Measurements from ENCODE around the gene ELN.

The ELN gene

GRCh38 chr7:74023092-74023536 is 4.9 kb upstream of the ELN start:
- no peak for DNase-seq (ENCODE audit: low read depth, low spot score)

GRCh38 chr7:74023786-74024185 is 4.2 kb upstream of the ELN start:
- no peak for DNase-seq (ENCODE audit: low read depth, low spot score)

GRCh38 chr7:74025146-74025545 is 2.8 kb upstream of the ELN start:
- DNase-seq (ENCODE audit: low read depth, low spot score) = no peak

DNA sequence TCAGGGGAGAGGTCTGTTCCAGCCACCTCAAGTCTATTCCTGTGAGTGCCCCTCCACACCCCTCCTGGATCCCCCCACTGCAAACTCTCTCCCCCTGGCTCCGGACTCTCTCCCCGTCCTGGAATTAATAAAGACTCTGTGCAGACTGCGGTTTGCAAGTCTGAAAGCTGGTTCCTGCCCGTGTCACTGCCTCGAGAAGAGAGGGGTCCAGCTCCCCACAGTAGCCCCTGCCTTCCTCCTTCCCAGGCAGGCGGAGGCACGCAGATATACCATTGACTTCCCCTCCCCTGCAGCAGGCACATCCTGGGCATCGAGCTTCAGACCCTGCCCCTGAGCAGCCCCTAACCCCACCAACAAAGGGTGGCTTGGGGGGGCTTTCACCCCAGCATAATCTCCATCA is 2.2 kb upstream of the ELN start:
- no peak for DNase-seq (ENCODE audit: low read depth, low spot score)

- no peak for DNase-seq (ENCODE audit: low read depth, low spot score)
Measured at GRCh38 chr7:74026406-74026902, 1.5 kb upstream of the ELN start.

DNA sequence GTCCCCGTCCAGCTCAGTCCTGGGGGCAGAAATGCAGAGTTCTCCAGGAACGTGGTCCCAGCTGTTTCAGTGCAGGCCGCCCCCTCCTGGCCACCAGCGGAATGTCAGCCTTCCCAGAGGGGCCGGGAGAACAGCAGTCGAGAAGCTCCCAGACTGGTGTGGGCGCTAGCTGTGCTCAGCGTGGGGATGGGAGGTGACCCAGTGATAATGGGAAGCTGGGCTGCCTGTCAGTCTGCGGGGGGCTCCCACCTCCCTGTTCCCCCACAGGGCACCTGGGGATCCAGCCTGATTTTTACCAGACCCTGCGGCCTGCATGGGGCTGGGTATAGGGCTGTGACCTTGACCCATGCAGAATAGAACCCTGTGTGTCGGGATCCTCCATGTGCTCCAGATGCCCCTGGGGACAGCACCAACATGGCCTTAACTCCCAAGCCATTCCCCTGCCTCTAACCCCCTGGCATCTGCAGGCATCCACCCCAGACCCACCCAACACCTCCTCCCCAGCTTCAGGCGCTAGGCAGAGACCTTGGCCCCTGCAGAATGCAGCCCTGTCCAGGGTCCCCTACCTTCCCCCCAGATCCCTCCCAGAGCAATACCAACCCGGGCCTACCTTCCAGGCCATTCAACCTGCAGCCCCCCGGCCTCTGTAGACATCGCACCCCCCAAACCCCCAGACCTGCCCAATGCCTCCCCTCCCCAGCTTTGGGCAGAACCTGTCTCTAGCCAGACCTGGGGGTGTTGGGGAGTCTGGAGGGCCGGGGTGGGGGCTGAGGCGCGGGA is 880 bp upstream of the ELN start:
- no peak for DNase-seq (ENCODE audit: low read depth, low spot score)

DNA sequence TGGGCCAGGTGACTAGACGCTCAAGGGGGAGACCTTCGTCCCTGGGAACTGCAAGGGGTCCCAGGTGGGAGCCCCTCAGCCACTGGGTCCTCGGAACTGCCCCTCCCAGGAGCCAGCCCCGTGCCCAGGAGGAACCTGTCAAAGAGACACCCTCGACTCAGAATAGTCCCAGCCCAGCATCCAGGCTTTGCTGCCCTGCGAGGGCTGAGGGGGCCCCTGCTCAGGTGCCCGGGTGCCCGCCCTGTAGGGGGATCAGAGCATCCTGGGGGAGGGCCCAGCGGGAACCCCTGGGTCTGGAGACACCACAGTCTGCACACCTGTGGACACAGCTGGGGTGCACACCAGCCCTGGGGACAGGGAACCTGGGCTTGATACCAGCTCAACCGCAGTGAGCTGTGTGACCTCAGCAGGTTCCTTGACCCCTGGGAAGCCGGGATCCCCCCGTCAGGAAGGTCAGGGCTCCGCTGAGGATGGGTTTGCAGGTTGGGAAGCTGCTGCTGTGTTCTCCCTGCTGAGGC is 407 bp downstream of the ELN start:
- no peak for DNase-seq (ENCODE audit: low read depth, low spot score)

GRCh38 chr7:74029089-74029785 is 1.3 kb downstream of the ELN start:
- no peak for DNase-seq (ENCODE audit: low read depth, low spot score)

DNA sequence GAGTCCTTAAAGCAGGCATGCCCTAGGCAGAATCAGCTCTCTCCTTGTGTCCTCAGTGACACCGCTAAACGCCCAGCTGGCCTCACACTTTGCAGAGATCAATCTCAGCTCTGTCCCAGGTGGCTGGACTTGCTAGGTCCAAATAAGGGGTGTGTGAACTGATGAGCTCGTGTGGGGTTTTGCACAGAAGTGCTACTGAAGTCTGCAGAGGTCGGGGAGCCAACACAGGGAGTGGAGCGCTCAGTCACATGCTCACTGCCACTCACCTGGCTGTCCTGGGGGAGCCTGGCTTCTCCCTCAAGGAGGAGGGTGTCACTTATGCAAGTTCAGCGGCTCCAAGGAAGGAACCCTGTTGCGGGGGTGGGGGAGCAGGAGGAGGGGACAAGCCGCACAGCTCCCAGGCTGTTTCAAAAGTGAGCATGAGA is 2.0 kb downstream of the ELN start:
- no peak for DNase-seq (ENCODE audit: low read depth, low spot score)

- no peak for DNase-seq (ENCODE audit: low read depth, low spot score)
Measured at GRCh38 chr7:74030861-74031260, 2.9 kb downstream of the ELN start.

DNA sequence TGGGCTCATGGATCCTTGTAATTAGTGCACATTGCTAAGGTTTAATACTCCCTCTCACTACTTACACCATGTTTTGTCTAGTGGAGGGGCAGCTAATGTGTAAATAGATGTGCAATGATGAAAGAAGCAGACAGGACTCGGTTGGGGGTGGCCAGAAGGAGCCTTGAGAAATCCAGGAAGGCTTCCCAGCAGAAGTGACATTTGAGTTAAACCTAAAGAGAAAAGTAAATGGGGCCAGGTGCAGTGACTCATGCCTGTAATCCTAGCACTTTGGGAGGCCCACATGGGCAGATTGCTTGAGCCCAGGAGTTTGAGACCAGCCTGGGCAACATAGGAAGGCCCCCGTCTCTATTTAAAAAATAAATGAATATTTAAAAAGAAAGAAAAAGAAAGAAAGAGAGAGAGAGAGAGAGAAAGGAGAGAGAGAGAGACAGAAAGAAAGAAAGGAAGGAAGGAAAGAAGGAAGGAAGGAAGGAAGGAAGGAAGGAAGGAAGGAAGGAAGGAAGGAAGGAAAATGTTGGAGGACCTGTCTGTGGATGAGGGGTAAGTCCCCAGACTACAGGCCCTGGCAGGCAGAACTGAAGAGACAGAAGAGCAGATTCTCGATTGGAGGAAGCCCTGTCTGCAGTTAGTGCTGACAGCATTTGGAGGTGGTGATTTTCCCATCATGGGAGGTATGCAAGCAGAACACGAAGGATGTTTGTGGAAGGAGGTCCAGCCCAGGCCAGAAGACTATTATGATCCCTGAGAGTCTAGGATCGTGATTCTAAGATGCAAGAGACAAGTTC is 3.6 kb downstream of the ELN start:
- no peak for DNase-seq (ENCODE audit: low read depth, low spot score)

GRCh38 chr7:74032191-74032490 is 4.2 kb downstream of the ELN start:
- no peak for DNase-seq (ENCODE audit: low read depth, low spot score)

GRCh38 chr7:74032624-74033371 is 4.8 kb downstream of the ELN start:
- DNase-seq (ENCODE audit: low read depth, low spot score) = no peak

- DNase-seq (ENCODE audit: low read depth, low spot score) = no peak
Measured at GRCh38 chr7:74033372-74034311, 5.7 kb downstream of the ELN start.

- no peak for DNase-seq (ENCODE audit: low read depth, low spot score)
Measured at GRCh38 chr7:74037609-74038008, 9.6 kb downstream of the ELN start.

- DNase-seq (ENCODE audit: low read depth, low spot score) = no peak
Measured at GRCh38 chr7:74038194-74038961, 10.4 kb downstream of the ELN start.

- DNase-seq (ENCODE audit: low read depth, low spot score) = no peak
Measured at GRCh38 chr7:74039337-74039736, 11.4 kb downstream of the ELN start.

DNA sequence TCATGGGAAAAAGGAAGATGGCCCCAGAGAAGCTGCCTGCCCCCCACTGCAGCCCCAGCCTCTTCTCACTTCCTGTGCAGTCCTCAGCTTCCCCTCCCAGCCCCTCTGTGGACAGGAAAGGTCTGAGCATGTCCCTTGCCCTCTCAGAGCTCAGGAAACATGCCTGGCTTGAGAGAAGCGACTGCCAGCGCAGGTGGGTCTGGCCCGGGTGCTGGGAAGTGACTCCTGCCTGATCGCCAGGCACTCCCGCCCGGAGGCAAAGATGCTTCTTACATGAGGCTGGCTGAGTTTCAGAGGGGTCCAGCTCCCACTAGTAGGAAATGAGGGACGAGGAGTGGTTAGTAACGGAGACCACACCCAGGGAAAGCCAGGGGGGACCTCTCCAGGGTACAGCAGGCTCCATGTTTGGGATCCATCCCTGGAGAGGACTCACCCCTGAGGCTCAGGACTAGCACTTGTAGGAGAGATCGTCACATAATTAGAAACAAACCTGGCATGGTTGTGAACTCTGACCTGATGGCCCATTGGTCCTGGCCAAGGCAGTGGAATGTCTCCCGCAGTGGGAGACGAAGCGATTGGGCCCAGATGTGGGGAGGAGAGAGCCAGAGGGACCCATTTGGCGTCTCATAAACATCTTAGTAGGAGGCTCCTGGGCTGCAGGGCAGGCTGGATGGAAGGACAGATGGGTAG is 12.3 kb downstream of the ELN start:
- DNase-seq (ENCODE audit: low read depth, low spot score) = no peak

Data from iPS DF 19.7 (cell line).